ENCODE measurements around the gene PRKAG2. TPM values are rescaled to one million over a fixed set of nuclear protein-coding genes. Genes with fewer than 3 reads are reported as not detected.

PRKAG2 gene
- polyA plus RNA-seq, 1 of the 3 experiments (the other 2 are of a cell fraction): 51.6 TPM

- Histone ChIP-seq H3K79me2 (ENCODE audit: insufficient read depth) (no peaks in the 10 kb centered on the region), H3K9me2 (no peaks in the 10 kb centered on the region), H3K4me2 (no peak overlapping the region), H3K4me3 (ENCODE audit: low read depth in 2 of 2, low read length in 1 of 2) (no peak overlapping the region), H3F3A (replicated peaks; ENCODE audit: insufficient read depth) (no peaks in the 10 kb centered on the region), H3K4me1 (ENCODE audit: control insufficient read depth in 1 of 2, insufficient read depth in 2 of 2, low read depth in 1 of 2, low read length in 1 of 2) (peaks cover 0 to 20% of the 10 kb centered on the region in 2 experiments; a peak in 1 of 4 replicates), H3K9ac (no peak overlapping the region), H3K36me3 (replicated peaks in 1 of 2; ENCODE audit: control insufficient read depth in 1 of 2, insufficient read depth in 2 of 2, low read length in 1 of 2) (no peaks in the 10 kb centered on the region), H4K20me1 (ENCODE audit: insufficient read depth) (no peaks in the 10 kb centered on the region), H3K27ac (ENCODE audit: low read depth in 2 of 2, low read length in 1 of 2) (no peak overlapping the region), H3K27me3 (ENCODE audit: insufficient read depth) (peaks cover 55% of the 10 kb centered on the region), H2AFZ (ENCODE audit: low read depth) (no peak overlapping the region), H3K9me3 (no peaks in the 10 kb centered on the region)
- no peak for TF ChIP-seq EP300 (IDR thresholded peaks at IDR 0.05; ENCODE audit: borderline replicate concordance in 1 of 2, low read depth in 1 of 2, low read length in 1 of 2)
- no peak for TF ChIP-seq MAX (IDR thresholded peaks at IDR 0.05; ENCODE audit: low read depth)
- TF ChIP-seq, protein P1, sequence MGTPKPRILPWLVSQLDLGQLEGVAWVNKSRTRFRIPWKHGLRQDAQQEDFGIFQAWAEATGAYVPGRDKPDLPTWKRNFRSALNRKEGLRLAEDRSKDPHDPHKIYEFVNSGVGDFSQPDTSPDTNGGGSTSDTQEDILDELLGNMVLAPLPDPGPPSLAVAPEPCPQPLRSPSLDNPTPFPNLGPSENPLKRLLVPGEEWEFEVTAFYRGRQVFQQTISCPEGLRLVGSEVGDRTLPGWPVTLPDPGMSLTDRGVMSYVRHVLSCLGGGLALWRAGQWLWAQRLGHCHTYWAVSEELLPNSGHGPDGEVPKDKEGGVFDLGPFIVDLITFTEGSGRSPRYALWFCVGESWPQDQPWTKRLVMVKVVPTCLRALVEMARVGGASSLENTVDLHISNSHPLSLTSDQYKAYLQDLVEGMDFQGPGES (IDR thresholded peaks at IDR 0.05; ENCODE audit: low read depth, low read length): no peak
- no peak for TF ChIP-seq TEAD4 (IDR thresholded peaks at IDR 0.05; ENCODE audit: borderline replicate concordance, insufficient read depth)
- TF ChIP-seq, protein P2, sequence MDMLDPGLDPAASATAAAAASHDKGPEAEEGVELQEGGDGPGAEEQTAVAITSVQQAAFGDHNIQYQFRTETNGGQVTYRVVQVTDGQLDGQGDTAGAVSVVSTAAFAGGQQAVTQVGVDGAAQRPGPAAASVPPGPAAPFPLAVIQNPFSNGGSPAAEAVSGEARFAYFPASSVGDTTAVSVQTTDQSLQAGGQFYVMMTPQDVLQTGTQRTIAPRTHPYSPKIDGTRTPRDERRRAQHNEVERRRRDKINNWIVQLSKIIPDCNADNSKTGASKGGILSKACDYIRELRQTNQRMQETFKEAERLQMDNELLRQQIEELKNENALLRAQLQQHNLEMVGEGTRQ (IDR thresholded peaks at IDR 0.05; ENCODE audit: borderline replicate concordance, low read depth, low read length): no peak
- TF ChIP-seq RCOR1 (IDR thresholded peaks at IDR 0.05; ENCODE audit: low read length): no peak
- WGBS (ENCODE audit: low lambda C conversion rate): 66% methylated on average over 16 of the region's 17 CpGs
- DNase-seq: no peak
- POLR2A ChIA-PET: no interaction called here
- CTCF ChIA-PET: interaction anchor here (0.7 to 33.3 kb wide), 2 partner anchors 25 to 39 kb away, joined by 3 to 325 read pairs; no protein-coding TSS in a partner anchor
Observed at GRCh38 chr7:151822541-151823181, 54.3 kb downstream of the PRKAG2 start.

GRCh38 chr7:151821806-151822540 is 54.9 kb downstream of the PRKAG2 start:
- no peaks in the 10 kb centered on the region for H3K9me3 ChIP-seq
- ChIA-PET CTCF (interaction anchor here (1.6 to 33.3 kb wide), 2 partner anchors 38 to 62 kb away, joined by 3 to 325 read pairs; no protein-coding TSS in a partner anchor), POLR2A (no interaction called here)
- no peak for DNase-seq
- H3K27me3 ChIP-seq (ENCODE audit: insufficient read depth): peaks cover 55% of the 10 kb centered on the region
- H3F3A ChIP-seq (replicated peaks; ENCODE audit: insufficient read depth): no peaks in the 10 kb centered on the region
- H3K4me3 ChIP-seq (ENCODE audit: low read depth in 2 of 2, low read length in 1 of 2): no peak overlapping the region
- no peak overlapping the region for H2AFZ ChIP-seq (ENCODE audit: low read depth)
- peaks cover 0 to 20% of the 10 kb centered on the region in 2 experiments; a peak in 1 of 4 replicates for H3K4me1 ChIP-seq (ENCODE audit: control insufficient read depth in 1 of 2, insufficient read depth in 2 of 2, low read depth in 1 of 2, low read length in 1 of 2)
- H3K9ac ChIP-seq: no peak overlapping the region
- 77% methylated on average over 20 of the region's 20 CpGs for WGBS (ENCODE audit: low lambda C conversion rate)
- no peaks in the 10 kb centered on the region for H3K9me2 ChIP-seq
- no peaks in the 10 kb centered on the region for H4K20me1 ChIP-seq (ENCODE audit: insufficient read depth)
- H3K27ac ChIP-seq (ENCODE audit: low read depth in 2 of 2, low read length in 1 of 2): no peak overlapping the region
- H3K36me3 ChIP-seq (replicated peaks in 1 of 2; ENCODE audit: control insufficient read depth in 1 of 2, insufficient read depth in 2 of 2, low read length in 1 of 2): no peaks in the 10 kb centered on the region
- H3K4me2 ChIP-seq: no peak overlapping the region
- no peaks in the 10 kb centered on the region for H3K79me2 ChIP-seq (ENCODE audit: insufficient read depth)
- no peak for TF ChIP-seq USF1 (IDR thresholded peaks at IDR 0.05; ENCODE audit: borderline replicate concordance, low read depth)
- TF ChIP-seq RXRA (IDR thresholded peaks at IDR 0.05; ENCODE audit: borderline replicate concordance, low read depth): no peak
- no peak for TF ChIP-seq JUND (IDR thresholded peaks at IDR 0.05)
- TF ChIP-seq, protein P3, sequence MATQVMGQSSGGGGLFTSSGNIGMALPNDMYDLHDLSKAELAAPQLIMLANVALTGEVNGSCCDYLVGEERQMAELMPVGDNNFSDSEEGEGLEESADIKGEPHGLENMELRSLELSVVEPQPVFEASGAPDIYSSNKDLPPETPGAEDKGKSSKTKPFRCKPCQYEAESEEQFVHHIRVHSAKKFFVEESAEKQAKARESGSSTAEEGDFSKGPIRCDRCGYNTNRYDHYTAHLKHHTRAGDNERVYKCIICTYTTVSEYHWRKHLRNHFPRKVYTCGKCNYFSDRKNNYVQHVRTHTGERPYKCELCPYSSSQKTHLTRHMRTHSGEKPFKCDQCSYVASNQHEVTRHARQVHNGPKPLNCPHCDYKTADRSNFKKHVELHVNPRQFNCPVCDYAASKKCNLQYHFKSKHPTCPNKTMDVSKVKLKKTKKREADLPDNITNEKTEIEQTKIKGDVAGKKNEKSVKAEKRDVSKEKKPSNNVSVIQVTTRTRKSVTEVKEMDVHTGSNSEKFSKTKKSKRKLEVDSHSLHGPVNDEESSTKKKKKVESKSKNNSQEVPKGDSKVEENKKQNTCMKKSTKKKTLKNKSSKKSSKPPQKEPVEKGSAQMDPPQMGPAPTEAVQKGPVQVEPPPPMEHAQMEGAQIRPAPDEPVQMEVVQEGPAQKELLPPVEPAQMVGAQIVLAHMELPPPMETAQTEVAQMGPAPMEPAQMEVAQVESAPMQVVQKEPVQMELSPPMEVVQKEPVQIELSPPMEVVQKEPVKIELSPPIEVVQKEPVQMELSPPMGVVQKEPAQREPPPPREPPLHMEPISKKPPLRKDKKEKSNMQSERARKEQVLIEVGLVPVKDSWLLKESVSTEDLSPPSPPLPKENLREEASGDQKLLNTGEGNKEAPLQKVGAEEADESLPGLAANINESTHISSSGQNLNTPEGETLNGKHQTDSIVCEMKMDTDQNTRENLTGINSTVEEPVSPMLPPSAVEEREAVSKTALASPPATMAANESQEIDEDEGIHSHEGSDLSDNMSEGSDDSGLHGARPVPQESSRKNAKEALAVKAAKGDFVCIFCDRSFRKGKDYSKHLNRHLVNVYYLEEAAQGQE (IDR thresholded peaks at IDR 0.05; ENCODE audit: low read depth, low read length): no peak
- TF ChIP-seq, protein P2 (IDR thresholded peaks at IDR 0.05; ENCODE audit: borderline replicate concordance, low read depth, low read length): no peak
- TF ChIP-seq FOXM1 (IDR thresholded peaks at IDR 0.05; ENCODE audit: low read depth): no peak
- no peak for TF ChIP-seq ELF1 (IDR thresholded peaks at IDR 0.05)
- TF ChIP-seq MXI1 (IDR thresholded peaks at IDR 0.05; ENCODE audit: low read depth, low read length): no peak
- TF ChIP-seq GATA2 (CRISPR knock-in tag; IDR thresholded peaks at IDR 0.05): no peak
- no peak for TF ChIP-seq TCF12 (IDR thresholded peaks at IDR 0.05)
- no peak for TF ChIP-seq RFX5 (IDR thresholded peaks at IDR 0.05; ENCODE audit: low read length)
- no peak for TF ChIP-seq EZH2phosphoT487 (IDR thresholded peaks at IDR 0.05; ENCODE audit: borderline replicate concordance, low read depth)
- no peak for TF ChIP-seq SIN3A (IDR thresholded peaks at IDR 0.05; ENCODE audit: borderline replicate concordance, low read depth, low read length)
